Urinary bladder (tissue), 4 donors: Measurements from ENCODE around the gene KCNJ10. TPM values are rescaled to one million over a fixed set of nuclear protein-coding genes. Genes with fewer than 3 reads are reported as not detected.

Source experiments
- DNase-seq: peaks from one replicate; pipeline ENCODE4 v3.0.0-alpha.2; 2015; ENCODE audit errors: extremely low spot score
- H3K27ac ChIP-seq: one replicate; pipeline ENCODE4 v1.5.1; 2013; ENCODE audit warnings: low read depth, mild to moderate bottlenecking, moderate library complexity
- H3K36me3 ChIP-seq: one replicate; pipeline ENCODE4 v1.6.1; 2013; ENCODE audit warnings: mild to moderate bottlenecking, moderate library complexity; ENCODE audit not compliant: insufficient read depth
- H3K4me1 ChIP-seq: one replicate; pipeline ENCODE4 v1.6.1; 2013; ENCODE audit warnings: mild to moderate bottlenecking, moderate library complexity; ENCODE audit not compliant: insufficient read depth
- H3K4me3 ChIP-seq: one replicate; pipeline ENCODE4 v1.5.1; 2013; ENCODE audit warnings: low read depth, low read length
- WGBS: extraction: QIAGEN DNeasy Blood & Tissue Kit; methylation state at CpG from one replicate; pipeline ENCODE4 v1.1.7; 2013; 5-methylcytosine and 5-hydroxymethylcytosine counted together
- polyA plus RNA-seq: library from polyadenylated mRNA; stranded (reverse); fragments of 200-250 nt; gene quantifications from one replicate; pipeline ENCODE4 v1.2.3, GENCODE V29; 2013
- total RNA-seq: library from RNA; depleted of rRNA; stranded (reverse); fragments of >200 nt; gene quantifications from one replicate; pipeline ENCODE4 v1.2.3, GENCODE V29; 2014
- donor health status: healthy with polysubstance abuse.
- donor health status: healthy.

KCNJ10 gene
- total and polyA plus RNA-seq, 2 donors, result 0.06 to 0.26 TPM

- WGBS, result 19% methylated on average over 96 of the region's 96 CpGs
- H3K4me3 ChIP-seq, result peak overlapping the region; percentile 38
Observed at GRCh38 chr1:160083968-160084770, 14.2 kb upstream of the KCNJ10 start.

GRCh38 chr1:160082926-160083325 lies 13.0 kb upstream of the KCNJ10 start:
- Histone ChIP-seq H3K36me3 (no peaks in the 10 kb centered on the region), H3K4me3 (no peak overlapping the region), H3K27ac (no peak overlapping the region), H3K4me1 (peaks cover 2% of the 10 kb centered on the region)
- WGBS, result 60% methylated on average over 3 of the region's 3 CpGs
- DNase-seq, result no peak

More at GRCh38 chr1:160083968-160084770, 14.2 kb upstream of the KCNJ10 start:
- Histone ChIP-seq H3K36me3 (peaks cover 2% of the 10 kb centered on the region), H3K4me1 (peaks cover 2% of the 10 kb centered on the region), H3K27ac (no peak overlapping the region)
- DNase-seq, result no peak

GRCh38 chr1:160082487-160082886 lies 12.5 kb upstream of the KCNJ10 start:
- Histone ChIP-seq H3K4me1 (peaks cover 2% of the 10 kb centered on the region), H3K4me3 (no peak overlapping the region), H3K27ac (no peak overlapping the region), H3K36me3 (no peaks in the 10 kb centered on the region)
- no peak for DNase-seq
- WGBS, result 53% methylated on average over 2 of the region's 2 CpGs

- no peak within 1 kb of the TSS for H3K4me3 ChIP-seq
- 20% methylated on average over 14 of the region's 14 CpGs for WGBS
- H3K27ac ChIP-seq, result no peak within 1 kb of the TSS
- H3K4me1 ChIP-seq, result peaks cover 2% of the 10 kb centered on the region
- no peak for DNase-seq
- H3K36me3 ChIP-seq, result no peaks in the 10 kb centered on the region
Observed at GRCh38 chr1:160081261-160081936, 11.4 kb upstream of the KCNJ10 start, which contains the start of gene KCNJ9. TSS of gene KCNJ9 (plus strand) at chr1:160081538. CDS start at chr1:160084031, 2,493 bp downstream.

GRCh38 chr1:160080381-160081100 lies 10.6 kb upstream of the KCNJ10 start:
- WGBS, result 58% methylated on average over 6 of the region's 6 CpGs
- Histone ChIP-seq H3K4me1 (peaks cover 2% of the 10 kb centered on the region), H3K36me3 (no peaks in the 10 kb centered on the region)

GRCh38 chr1:160079448-160079847 lies 9.5 kb upstream of the KCNJ10 start:
- no peaks in the 10 kb centered on the region for H3K36me3 ChIP-seq
- peaks cover 2% of the 10 kb centered on the region for H3K4me1 ChIP-seq
- 75% methylated on average over 4 of the region's 4 CpGs for WGBS
- no peak overlapping the region for H3K27ac ChIP-seq
- H3K4me3 ChIP-seq, result no peak overlapping the region
- DNase-seq, result no peak

More at GRCh38 chr1:160080381-160081100, 10.6 kb upstream of the KCNJ10 start:
- Histone ChIP-seq H3K27ac (no peak overlapping the region), H3K4me3 (no peak overlapping the region)
- no peak for DNase-seq

GRCh38 chr1:160078512-160079195 lies 8.7 kb upstream of the KCNJ10 start:
- Histone ChIP-seq H3K4me1 (no peaks in the 10 kb centered on the region), H3K4me3 (no peak overlapping the region), H3K36me3 (no peaks in the 10 kb centered on the region), H3K27ac (no peak overlapping the region)
- WGBS, result 26% methylated on average over 8 of the region's 8 CpGs
- no peak for DNase-seq

GRCh38 chr1:160077486-160077885 lies 7.5 kb upstream of the KCNJ10 start:
- no peak overlapping the region for H3K27ac ChIP-seq
- DNase-seq, result no peak
- H3K4me3 ChIP-seq, result no peak overlapping the region
- H3K4me1 ChIP-seq, result no peaks in the 10 kb centered on the region
- H3K36me3 ChIP-seq, result no peaks in the 10 kb centered on the region

GRCh38 chr1:160076295-160076694 lies 6.3 kb upstream of the KCNJ10 start:
- no peak overlapping the region for H3K4me3 ChIP-seq
- no peaks in the 10 kb centered on the region for H3K4me1 ChIP-seq
- DNase-seq, result no peak
- WGBS, result 77% methylated on average over 3 of the region's 3 CpGs
- no peak overlapping the region for H3K27ac ChIP-seq
- H3K36me3 ChIP-seq, result no peaks in the 10 kb centered on the region

- no peaks in the 10 kb centered on the region for H3K36me3 ChIP-seq
- WGBS, result 58% methylated on average over 2 of the region's 2 CpGs
Observed at GRCh38 chr1:160075836-160076235, 5.9 kb upstream of the KCNJ10 start.

GRCh38 chr1:160074865-160075264 lies 4.9 kb upstream of the KCNJ10 start:
- no peak for DNase-seq
- Histone ChIP-seq H3K4me1 (no peaks in the 10 kb centered on the region), H3K4me3 (no peak overlapping the region), H3K36me3 (no peaks in the 10 kb centered on the region), H3K27ac (no peak overlapping the region)
- 75% methylated on average over 4 of the region's 4 CpGs for WGBS

More at GRCh38 chr1:160075836-160076235, 5.9 kb upstream of the KCNJ10 start:
- Histone ChIP-seq H3K27ac (no peak overlapping the region), H3K4me1 (no peaks in the 10 kb centered on the region), H3K4me3 (no peak overlapping the region)
- no peak for DNase-seq

- H3K4me3 ChIP-seq, result no peak overlapping the region
- H3K27ac ChIP-seq, result no peak overlapping the region
- 88% methylated on average over 5 of the region's 5 CpGs for WGBS
- no peak for DNase-seq
- no peaks in the 10 kb centered on the region for H3K36me3 ChIP-seq
- no peaks in the 10 kb centered on the region for H3K4me1 ChIP-seq
Observed at GRCh38 chr1:160071289-160071688, 1.3 kb upstream of the KCNJ10 start.
